GM08714 (cell line): ENCODE results near the gene HSPA6.
"Not testable (repeated sequence)": the region's sequence is repeated elsewhere in the genome, so short reads cannot be mapped to it uniquely, and the experiment has no call there.

Experiments used
- H3K4me3 ChIP-seq: fragments of 200-500 bp; sonication (Bioruptor generic); 2 replicates; pipeline ENCODE4 v1.5.1; 2014; ENCODE audit warnings: mild to moderate bottlenecking, low read length, inconsistent platforms
- ZNF274 ChIP-seq: IDR thresholded peaks from 2 replicates; pipeline ENCODE4 v1.6.1; 2012; ENCODE audit warnings: mild to moderate bottlenecking, low read depth, low read length

The HSPA6 gene

GRCh38 chr1:161525918-161526317 lies 1.6 kb downstream of the HSPA6 start:
- not testable (repeated sequence) for H3K4me3 ChIP-seq

GRCh38 chr1:161528550-161528949 lies 4.2 kb downstream of the HSPA6 start:
- not testable (repeated sequence) for H3K4me3 ChIP-seq

- H3K4me3 ChIP-seq, result peak overlapping the region; percentile 86
Measured at GRCh38 chr1:161529463-161530104, 5.2 kb downstream of the HSPA6 start.

GRCh38 chr1:161530158-161530557 lies 5.8 kb downstream of the HSPA6 start:
- peak overlapping the region; percentile 86 for H3K4me3 ChIP-seq

- peak overlapping the region; percentile 86 for H3K4me3 ChIP-seq
Measured at GRCh38 chr1:161530671-161531641, 6.6 kb downstream of the HSPA6 start.

DNA sequence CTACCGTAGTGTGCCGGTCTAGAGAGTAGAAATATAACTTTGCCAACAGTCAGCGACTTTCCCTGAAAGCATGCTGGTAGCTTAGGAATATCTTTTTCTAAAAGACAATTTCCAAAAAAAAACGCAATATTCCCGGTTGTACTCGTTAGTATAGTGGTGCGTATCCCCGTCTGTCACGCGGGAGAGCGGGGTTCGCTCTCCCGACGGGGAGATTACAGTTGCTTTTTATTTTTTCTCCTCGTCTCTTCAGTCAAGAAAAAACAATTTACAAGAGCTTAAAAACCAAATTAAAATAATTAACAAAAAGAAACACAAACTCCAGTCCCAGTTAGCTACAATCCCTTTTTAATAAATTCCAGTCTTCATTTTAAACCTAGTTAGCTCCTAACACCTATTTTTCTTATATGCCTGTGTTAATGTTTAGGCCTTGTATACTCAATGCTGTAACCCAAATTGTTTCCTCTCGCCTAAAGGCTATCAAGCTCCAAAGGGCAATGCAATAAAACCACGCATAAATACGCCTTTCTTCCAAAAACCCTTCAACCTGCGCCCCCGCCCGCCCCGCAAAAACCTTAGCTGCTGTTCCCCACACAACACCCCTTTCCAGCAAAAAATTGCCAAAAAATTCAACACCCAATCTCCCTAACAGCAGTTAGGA lies 7.8 kb downstream of the HSPA6 start:
- no peak for TF ChIP-seq ZNF274
- H3K4me3 ChIP-seq, result 0 out of 2 replicates have a peak overlapping the region, but pooled peaks have one; percentile 11

DNA sequence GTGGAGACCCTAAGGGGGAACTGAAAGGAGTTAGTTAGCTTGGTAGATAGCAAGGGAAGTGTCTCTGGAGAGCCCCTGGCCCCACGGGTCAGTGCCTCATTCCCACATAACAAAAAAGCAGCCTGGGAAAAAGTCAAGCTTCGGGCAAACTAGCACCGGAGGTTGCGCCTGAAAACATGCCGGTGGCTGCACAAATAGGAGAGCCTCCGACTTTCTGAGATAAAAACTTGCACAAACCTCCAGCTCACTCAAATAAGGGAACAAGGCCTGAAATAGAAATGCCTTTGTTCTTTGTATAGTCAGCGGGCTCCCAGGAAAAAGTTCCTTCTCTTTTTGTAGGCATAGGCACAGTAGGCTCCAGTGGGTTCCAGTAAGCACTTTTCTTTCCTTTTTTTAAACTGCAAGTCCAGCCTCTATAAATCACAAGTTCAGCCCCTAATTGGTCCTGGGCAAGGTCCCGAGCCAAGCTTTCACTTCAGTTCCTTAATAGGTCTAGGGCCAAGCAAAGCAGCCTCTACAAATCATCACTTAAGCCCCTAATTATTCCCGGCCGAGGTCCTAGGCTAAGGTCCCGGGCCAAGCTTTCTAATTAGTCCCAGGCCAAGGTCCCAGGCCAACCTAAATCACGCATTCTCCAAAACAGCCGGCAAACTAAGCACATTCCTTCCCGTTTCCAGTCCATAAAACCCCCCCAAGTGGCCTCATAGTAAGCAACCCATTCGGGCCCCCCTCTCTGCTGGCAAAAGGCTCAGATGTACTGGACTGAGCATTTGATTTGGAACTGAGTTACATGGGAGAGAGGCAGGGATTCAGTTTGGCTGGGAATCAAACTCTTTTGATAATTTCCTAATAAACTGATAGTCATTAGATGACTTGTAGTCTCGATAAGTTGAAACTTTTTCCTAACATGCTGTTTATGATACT lies 8.6 kb downstream of the HSPA6 start:
- H3K4me3 ChIP-seq, result not testable (repeated sequence)

GRCh38 chr1:161537068-161537669 lies 12.8 kb downstream of the HSPA6 start:
- H3K4me3 ChIP-seq, result not testable (repeated sequence)

DNA sequence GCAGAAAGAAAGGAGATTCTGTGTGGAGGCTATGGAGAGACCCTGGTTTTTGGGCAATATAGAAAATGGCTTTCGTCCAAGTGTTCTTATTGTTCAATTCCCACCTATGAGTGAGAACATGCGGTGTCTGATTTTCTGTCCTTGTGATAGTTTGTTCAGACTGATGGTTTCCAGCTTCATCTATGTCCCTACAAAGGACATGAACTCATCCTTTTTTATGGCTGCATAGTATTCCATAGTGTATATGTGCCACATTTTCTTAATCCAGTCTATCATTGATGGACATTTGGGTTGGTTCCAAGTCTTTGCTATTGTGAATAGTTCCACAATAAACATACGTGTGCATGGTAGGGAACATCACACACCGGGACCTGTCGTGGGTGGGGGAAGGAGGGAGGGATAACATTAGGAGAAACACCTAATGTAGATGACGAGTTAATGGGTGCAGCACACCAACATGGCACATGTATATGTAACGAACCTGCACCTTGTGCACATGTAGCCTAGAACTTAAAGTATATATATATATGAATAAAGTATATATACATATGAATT lies 14.7 kb downstream of the HSPA6 start:
- H3K4me3 ChIP-seq, result peak overlapping the region; percentile 64; the same call in 1 of the 2 replicates

DNA sequence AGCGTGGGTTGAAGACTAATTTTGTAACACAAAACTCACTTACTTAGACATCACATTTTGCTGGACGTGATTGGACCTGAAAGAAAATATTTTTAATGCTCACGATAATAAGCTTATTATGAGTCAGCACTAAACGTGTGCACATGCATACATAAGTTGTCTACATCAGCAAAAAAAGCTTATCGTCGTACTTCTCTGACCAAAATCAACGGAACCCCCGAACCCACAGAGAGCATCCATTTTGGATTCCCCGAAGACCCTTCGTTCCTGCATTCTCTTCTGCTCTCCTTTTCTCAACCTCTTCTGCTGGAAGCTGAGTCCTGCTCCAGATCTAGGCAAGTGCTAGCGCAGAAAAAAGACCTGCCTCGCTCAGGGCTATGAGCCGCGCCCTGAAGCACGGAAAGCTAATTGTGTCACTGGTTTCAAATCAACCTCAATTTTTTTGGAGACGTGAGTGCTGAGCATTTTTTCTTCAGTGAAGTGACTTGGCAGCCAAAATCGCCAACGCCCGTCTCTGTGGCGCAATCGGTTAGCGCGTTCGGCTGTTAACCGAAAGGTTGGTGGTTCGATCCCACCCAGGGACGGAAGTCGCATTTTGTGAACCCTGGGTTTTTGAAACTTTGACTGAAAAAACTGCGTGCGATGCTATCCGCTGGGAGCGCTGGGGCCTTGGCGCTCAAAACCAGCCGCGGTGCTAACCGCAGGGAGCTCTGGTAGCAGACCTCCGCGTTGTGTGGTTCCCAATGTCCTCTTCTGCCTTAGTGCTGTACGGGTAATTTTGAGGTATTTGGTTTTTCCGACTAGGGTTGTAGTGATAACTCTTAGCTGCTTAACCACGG lies 15.6 kb downstream of the HSPA6 start:
- peak overlapping the region; percentile 64 for H3K4me3 ChIP-seq

GRCh38 chr1:161540570-161540960 lies 16.2 kb downstream of the HSPA6 start:
- H3K4me3 ChIP-seq, result peak overlapping the region; percentile 36; the same call in 1 of the 2 replicates

GRCh38 chr1:161542091-161542559 lies 17.8 kb downstream of the HSPA6 start:
- not testable (repeated sequence) for H3K4me3 ChIP-seq

DNA sequence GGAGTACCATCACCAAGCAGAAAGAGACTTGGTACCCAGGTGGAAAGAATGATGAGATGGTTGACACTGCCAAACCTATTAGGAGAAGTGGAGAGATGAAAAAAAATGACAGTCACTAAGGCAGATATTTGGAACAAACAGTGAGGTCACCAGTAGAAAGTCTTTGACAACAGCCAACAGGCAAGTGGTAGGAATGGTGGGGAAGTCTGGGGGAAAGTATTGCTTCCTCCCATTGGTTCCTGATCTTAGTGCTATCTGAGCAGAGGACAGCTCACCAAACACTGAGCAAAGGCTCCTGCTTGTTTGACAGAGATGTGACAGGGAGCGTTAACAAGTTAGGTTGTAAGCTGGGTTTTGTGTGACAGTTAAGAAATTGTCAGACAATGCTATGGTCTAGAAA lies 18.8 kb downstream of the HSPA6 start:
- not testable (repeated sequence) for H3K4me3 ChIP-seq

- H3K4me3 ChIP-seq, result not testable (repeated sequence)
Measured at GRCh38 chr1:161545005-161545731, 20.8 kb downstream of the HSPA6 start.

DNA sequence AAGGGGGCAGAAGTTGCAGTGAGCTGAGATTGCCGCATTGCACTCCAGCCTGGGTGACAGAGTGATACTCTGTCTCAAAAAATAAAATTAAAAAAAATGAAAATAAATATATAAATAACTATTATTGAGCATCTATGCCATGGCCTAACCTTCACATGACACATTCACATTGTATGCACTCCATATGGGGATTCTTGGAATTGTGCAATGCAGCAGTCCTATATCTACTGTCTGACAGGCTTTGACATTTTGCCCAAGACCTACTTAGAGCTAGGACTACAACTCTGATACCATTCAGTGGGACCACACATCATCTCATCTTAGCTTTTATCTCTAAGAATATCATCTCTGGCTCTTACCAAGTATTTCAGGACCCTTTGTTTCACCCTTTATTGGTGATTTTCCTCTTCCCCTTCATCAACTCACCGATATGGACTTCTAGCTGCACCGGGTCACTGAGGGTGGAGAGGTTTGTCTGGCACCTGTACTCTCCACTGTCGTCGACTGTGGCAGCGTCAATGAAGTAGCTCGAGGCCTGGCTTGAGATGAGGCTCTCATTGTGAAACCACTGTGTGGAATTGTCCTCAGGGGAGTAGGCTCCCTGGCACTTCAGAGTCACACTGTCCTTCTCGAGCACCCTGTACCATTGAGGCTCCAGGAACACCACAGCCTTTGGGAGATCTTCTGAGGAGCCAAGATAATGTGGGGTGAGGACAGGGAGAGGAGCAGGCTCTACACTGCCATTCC lies 23.8 kb downstream of the HSPA6 start:
- not testable (repeated sequence) for H3K4me3 ChIP-seq

DNA sequence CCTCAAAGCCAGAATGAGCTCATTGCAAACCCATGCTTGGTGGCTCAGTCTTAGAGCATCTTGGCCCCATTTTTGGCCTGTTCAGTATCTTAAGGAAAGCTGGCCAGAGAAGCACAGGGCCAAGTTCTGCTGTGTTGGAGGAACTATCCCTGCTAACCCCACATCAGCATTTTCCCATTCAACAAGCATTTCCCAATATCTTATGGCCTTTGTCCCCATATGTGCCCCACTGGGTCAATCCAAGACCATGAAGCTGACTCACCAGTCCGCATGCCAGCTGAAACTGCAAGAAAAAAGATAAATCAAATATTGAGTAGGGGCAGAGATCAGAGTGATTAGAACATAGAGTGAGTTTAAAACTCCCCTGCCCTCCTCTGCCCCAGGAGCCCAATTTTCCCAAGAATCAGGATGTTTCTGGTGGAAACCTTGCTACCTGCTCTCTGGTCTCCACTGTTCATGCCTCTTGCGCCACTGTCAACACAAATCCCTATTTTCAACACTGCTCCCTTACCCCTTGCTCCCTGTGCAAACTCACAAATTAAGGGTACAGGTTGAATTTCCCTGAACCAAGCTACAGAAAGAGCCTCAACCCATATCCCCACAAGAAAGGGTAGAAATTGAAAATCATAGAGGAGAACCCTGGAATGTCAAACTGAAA lies 24.5 kb downstream of the HSPA6 start:
- not testable (repeated sequence) for H3K4me3 ChIP-seq
